ENCODE results near the gene HSPA2.

- TF ChIP-seq, protein P1, sequence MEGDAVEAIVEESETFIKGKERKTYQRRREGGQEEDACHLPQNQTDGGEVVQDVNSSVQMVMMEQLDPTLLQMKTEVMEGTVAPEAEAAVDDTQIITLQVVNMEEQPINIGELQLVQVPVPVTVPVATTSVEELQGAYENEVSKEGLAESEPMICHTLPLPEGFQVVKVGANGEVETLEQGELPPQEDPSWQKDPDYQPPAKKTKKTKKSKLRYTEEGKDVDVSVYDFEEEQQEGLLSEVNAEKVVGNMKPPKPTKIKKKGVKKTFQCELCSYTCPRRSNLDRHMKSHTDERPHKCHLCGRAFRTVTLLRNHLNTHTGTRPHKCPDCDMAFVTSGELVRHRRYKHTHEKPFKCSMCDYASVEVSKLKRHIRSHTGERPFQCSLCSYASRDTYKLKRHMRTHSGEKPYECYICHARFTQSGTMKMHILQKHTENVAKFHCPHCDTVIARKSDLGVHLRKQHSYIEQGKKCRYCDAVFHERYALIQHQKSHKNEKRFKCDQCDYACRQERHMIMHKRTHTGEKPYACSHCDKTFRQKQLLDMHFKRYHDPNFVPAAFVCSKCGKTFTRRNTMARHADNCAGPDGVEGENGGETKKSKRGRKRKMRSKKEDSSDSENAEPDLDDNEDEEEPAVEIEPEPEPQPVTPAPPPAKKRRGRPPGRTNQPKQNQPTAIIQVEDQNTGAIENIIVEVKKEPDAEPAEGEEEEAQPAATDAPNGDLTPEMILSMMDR (IDR thresholded peaks at IDR 0.05) = no peak
- no peak for TF ChIP-seq POLR2A (IDR thresholded peaks at IDR 0.05)
- no peak for TF ChIP-seq POLR2AphosphoS5 (IDR thresholded peaks at IDR 0.05)
Observed at GRCh38 chr14:64591809-64592208, 51.3 kb downstream of the HSPA2 start.

Measured in prostate gland (tissue), 2 donors.